ENCODE measurements around the gene TMEM207.

DNA sequence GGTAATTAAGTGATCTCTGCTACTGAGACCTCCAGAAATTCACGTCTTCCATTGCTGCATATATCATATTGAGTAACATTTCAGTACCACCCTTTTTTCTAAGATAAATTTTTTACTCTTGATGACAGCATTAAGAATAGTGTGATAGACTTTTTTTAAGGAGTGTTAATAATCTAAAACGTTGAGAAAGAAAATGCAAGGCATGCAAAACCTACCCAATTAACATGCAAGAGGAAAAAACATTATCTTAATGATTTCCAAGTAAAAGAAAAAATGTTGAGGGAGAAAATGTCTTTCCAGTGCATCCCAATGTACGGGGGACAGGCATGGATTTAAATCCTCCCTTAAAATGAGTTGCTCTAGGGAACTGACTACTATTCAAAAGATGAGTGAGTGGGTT, 61.0 kb downstream of the TMEM207 start:
- TF ChIP-seq BCL11A (IDR thresholded peaks at IDR 0.05; ENCODE audit: low read depth in 2 of 2, low read length in 2 of 2) (no peak), SIX5 (IDR thresholded peaks at IDR 0.05; ENCODE audit: low read depth, low read length) (no peak), POLR2AphosphoS5 (IDR thresholded peaks at IDR 0.05; ENCODE audit: low read depth, low read length) (no peak), HDAC2 (IDR thresholded peaks at IDR 0.05; ENCODE audit: borderline replicate concordance in 1 of 2, low read depth in 2 of 2, low read length in 2 of 2) (no peak), KDM1A (IDR thresholded peaks at IDR 0.05; ENCODE audit: borderline replicate concordance, low read length) (no peak), RXRA (IDR thresholded peaks at IDR 0.05; ENCODE audit: insufficient read depth, low read depth, low read length) (no peak)
- TF ChIP-seq, protein P1, sequence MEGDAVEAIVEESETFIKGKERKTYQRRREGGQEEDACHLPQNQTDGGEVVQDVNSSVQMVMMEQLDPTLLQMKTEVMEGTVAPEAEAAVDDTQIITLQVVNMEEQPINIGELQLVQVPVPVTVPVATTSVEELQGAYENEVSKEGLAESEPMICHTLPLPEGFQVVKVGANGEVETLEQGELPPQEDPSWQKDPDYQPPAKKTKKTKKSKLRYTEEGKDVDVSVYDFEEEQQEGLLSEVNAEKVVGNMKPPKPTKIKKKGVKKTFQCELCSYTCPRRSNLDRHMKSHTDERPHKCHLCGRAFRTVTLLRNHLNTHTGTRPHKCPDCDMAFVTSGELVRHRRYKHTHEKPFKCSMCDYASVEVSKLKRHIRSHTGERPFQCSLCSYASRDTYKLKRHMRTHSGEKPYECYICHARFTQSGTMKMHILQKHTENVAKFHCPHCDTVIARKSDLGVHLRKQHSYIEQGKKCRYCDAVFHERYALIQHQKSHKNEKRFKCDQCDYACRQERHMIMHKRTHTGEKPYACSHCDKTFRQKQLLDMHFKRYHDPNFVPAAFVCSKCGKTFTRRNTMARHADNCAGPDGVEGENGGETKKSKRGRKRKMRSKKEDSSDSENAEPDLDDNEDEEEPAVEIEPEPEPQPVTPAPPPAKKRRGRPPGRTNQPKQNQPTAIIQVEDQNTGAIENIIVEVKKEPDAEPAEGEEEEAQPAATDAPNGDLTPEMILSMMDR (IDR thresholded peaks at IDR 0.05; ENCODE audit: control extremely low read depth in 1 of 3, insufficient read depth in 1 of 3, low read depth in 1 of 3, low read length in 3 of 3), result no peak
- TF ChIP-seq, protein P2, sequence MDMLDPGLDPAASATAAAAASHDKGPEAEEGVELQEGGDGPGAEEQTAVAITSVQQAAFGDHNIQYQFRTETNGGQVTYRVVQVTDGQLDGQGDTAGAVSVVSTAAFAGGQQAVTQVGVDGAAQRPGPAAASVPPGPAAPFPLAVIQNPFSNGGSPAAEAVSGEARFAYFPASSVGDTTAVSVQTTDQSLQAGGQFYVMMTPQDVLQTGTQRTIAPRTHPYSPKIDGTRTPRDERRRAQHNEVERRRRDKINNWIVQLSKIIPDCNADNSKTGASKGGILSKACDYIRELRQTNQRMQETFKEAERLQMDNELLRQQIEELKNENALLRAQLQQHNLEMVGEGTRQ (IDR thresholded peaks at IDR 0.05; ENCODE audit: low read length), result no peak

All from H1 (cell line).